A673 (cell line): ENCODE results near the gene SACM1L. TPM values are rescaled to one million over a fixed set of nuclear protein-coding genes. Genes with fewer than 3 reads are reported as not detected.

Experiments
- BruUV-seq: library from RNA; stranded (reverse); fragments of 400-500 nt; replicated peaks from 2 replicates; lab custom pipeline; 2021; lab: Mats Ljungman, UMichigan
- CTCF ChIA-PET: fragments of 300-600 bp; sonication (Branson Sonifier 250); formaldehyde crosslinking; loops from one replicate; lab custom pipeline; 2022; ENCODE audit warnings: antibody characterized with exemption; lab: Charles Lee
- POLR2A ChIA-PET: fragments of 300-600 bp; sonication (Branson Sonifier 250); formaldehyde crosslinking; loops from one replicate; lab custom pipeline; 2022; ENCODE audit warnings: antibody characterized with exemption; ENCODE audit not compliant: low non-redundant PET; lab: Charles Lee
- DNase-seq: peaks from one replicate; pipeline ENCODE4 v3.0.0-alpha.2; 2015; ENCODE audit warnings: low spot score
- H3K27ac ChIP-seq: fragments of 200-600 bp; sonication (generic); 2 replicates; pipeline ENCODE4 v1.5.1; 2016; ENCODE audit warnings: mixed run types, low read depth, mild to moderate bottlenecking, mixed read lengths, antibody characterized with exemption, low read length; ENCODE audit not compliant: poor library complexity, severe bottlenecking
- H3K27me3 ChIP-seq: fragments of 200-600 bp; sonication (generic); replicated peaks from 2 replicates; pipeline ENCODE4 v1.6.1; 2017; ENCODE audit warnings: mixed run types, low read depth, mild to moderate bottlenecking, mixed read lengths, antibody characterized with exemption, low read length; ENCODE audit not compliant: insufficient read depth, poor library complexity
- H3K36me3 ChIP-seq: fragments of 200-600 bp; sonication (generic); 2 replicates; pipeline ENCODE4 v1.6.1; 2016; ENCODE audit warnings: mixed run types, mild to moderate bottlenecking, mixed read lengths, antibody characterized with exemption, low read length; ENCODE audit not compliant: insufficient read depth, poor library complexity, severe bottlenecking
- H3K4me1 ChIP-seq: fragments of 200-600 bp; sonication (generic); 2 replicates; pipeline ENCODE4 v1.6.1; 2017; ENCODE audit warnings: mixed run types, mild to moderate bottlenecking, mixed read lengths, antibody characterized with exemption, low read length; ENCODE audit not compliant: insufficient read depth, poor library complexity, severe bottlenecking
- H3K4me3 ChIP-seq: fragments of 200-600 bp; sonication (generic); 2 replicates; pipeline ENCODE4 v1.5.1; 2016; ENCODE audit warnings: low read depth, mixed run types, mild to moderate bottlenecking, mixed read lengths, low read length; ENCODE audit not compliant: poor library complexity, severe bottlenecking
- H3K9me3 ChIP-seq: fragments of 200-600 bp; sonication (generic); 2 replicates; pipeline ENCODE4 v1.6.1; 2016; ENCODE audit warnings: mixed run types, low read depth, mild to moderate bottlenecking, mixed read lengths, antibody characterized with exemption, low read length; ENCODE audit not compliant: poor library complexity, severe bottlenecking
- CTCF ChIP-seq: fragments of 300-800, 200-600 bp; sonication (generic); conservative IDR thresholded peaks from 2 replicates; pipeline ENCODE4 v1.5.1; 2017; ENCODE audit warnings: low read depth, mild to moderate bottlenecking, antibody characterized with exemption, low read length, moderate library complexity, mixed read lengths
- EZH2 ChIP-seq: fragments of 200-600 bp; sonication (generic); IDR thresholded peaks from 2 replicates; pipeline ENCODE4 v1.6.1; 2017; ENCODE audit warnings: borderline replicate concordance, low read depth, mild to moderate bottlenecking, mixed read lengths, antibody characterized with exemption, low read length; ENCODE audit not compliant: poor library complexity, severe bottlenecking
- intact Hi-C: fragments of 100-400 bp; cut with micrococcal nuclease; formaldehyde crosslinking; loops from one replicate; pipeline ENCODE4 v1.10.0; 2022; ENCODE audit not compliant: unreplicated experiment
- total RNA-seq: library from RNA; stranded (reverse); gene quantifications from 2 replicates; pipeline ENCODE4 v1.2.3, GENCODE V29; 2021

Gene SACM1L
- total RNA-seq, 1 experiment from 2014 or later = 32.8 TPM

GRCh38 chr3:45644063-45644790 lies 45.0 kb upstream of the SACM1L start:
- H3K27me3 ChIP-seq = no peaks in the 10 kb centered on the region
- no TSS peak for BruUV-seq
- no peak for DNase-seq
- POLR2A ChIA-PET = no interaction called here
- H3K27ac ChIP-seq = no peak overlapping the region
- H3K9me3 ChIP-seq = no peaks in the 10 kb centered on the region
- no peaks in the 10 kb centered on the region for H3K36me3 ChIP-seq
- no peaks in the 10 kb centered on the region for H3K4me1 ChIP-seq
- intact Hi-C loops = no loop called here
- CTCF ChIA-PET = no interaction called here
- no peak for TF ChIP-seq CTCF
- TF ChIP-seq EZH2 = no peak
- no peak overlapping the region for H3K4me3 ChIP-seq

GRCh38 chr3:45644791-45645201 lies 44.4 kb upstream of the SACM1L start:
- no TSS peak for BruUV-seq
- Histone ChIP-seq H3K27ac (no peak overlapping the region), H3K4me1 (no peaks in the 10 kb centered on the region), H3K4me3 (no peak overlapping the region), H3K36me3 (no peaks in the 10 kb centered on the region), H3K9me3 (no peaks in the 10 kb centered on the region), H3K27me3 (no peaks in the 10 kb centered on the region)
- intact Hi-C loops = no loop called here
- ChIA-PET CTCF (no interaction called here), POLR2A (no interaction called here)
- TF ChIP-seq EZH2 = no peak
- no peak for DNase-seq

- no peaks in the 10 kb centered on the region for H3K36me3 ChIP-seq
- intact Hi-C loops = no loop called here
- no peaks in the 10 kb centered on the region for H3K4me1 ChIP-seq
- ChIA-PET POLR2A (no interaction called here), CTCF (no interaction called here)
- no peak for DNase-seq
- no peak overlapping the region for H3K27ac ChIP-seq
- no peaks in the 10 kb centered on the region for H3K9me3 ChIP-seq
- no peaks in the 10 kb centered on the region for H3K27me3 ChIP-seq
- no peak for TF ChIP-seq CTCF
- no peak for TF ChIP-seq EZH2
- BruUV-seq = no TSS peak
- no peak overlapping the region for H3K4me3 ChIP-seq
These were observed 43.1 kb upstream of the SACM1L start for GRCh38 chr3:45646051-45646585.
